ENCODE measurements around the gene CORO6.
A peak's percentile ranks its signal among the peaks of the same experiment; 100 is the strongest.

Gene CORO6

DNA sequence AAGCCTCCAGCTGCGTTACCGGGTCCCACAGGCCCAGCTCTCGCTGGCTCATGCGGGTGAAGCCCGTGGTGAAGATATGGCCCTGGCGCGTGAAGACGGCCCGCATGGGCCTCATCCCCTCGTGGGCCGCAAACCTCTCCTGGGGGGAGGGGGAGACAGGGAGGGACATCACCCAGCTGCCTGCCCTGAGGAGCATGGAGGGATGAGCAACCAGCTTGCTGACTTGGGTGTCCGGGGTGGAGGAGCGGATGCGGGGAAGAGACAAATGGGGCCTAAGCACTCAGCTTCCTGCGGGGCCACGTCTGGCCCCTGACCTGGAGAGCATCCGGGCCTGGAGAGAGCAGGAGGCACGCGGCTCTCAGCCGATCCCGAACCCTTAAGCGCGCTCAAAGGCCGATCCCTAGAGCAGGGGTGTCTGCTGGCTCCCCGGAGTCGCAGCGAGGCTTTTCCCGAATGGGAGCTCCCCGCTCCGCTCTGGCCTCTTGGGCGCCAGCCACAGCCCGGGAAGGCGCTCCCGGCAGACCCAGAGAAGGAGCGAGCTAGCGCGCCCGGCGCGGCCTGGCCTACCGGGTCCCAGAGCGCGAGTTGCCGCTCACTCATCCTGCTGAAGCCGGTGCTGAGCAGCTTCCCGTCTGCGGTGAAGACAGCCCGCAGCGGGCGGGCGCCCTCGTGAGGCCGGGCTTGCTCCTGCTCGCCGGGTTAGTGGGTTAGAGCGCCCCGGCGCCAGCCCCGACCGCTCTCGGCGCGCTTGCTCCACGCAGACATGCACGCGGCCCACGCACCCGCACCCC lies 5.0 kb downstream of the CORO6 start:
- H3K27me3 ChIP-seq (ENCODE audit: control insufficient read depth, insufficient read depth, low read length): peaks cover 64% of the 10 kb centered on the region
- H3K4me1 ChIP-seq (ENCODE audit: control insufficient read depth, insufficient read depth, low read length): peaks cover 24% of the 10 kb centered on the region
- peaks cover 1% of the 10 kb centered on the region for H3K36me3 ChIP-seq (ENCODE audit: control insufficient read depth, insufficient read depth, low read length)
- no peak overlapping the region for H3K9ac ChIP-seq (ENCODE audit: low read depth, low read length)
- no peaks in the 10 kb centered on the region for H3K9me3 ChIP-seq (ENCODE audit: control insufficient read depth, insufficient read depth, low read length)
- H3K4me3 ChIP-seq (ENCODE audit: low read depth, low read length): peak overlapping the region; percentile 58

DNA sequence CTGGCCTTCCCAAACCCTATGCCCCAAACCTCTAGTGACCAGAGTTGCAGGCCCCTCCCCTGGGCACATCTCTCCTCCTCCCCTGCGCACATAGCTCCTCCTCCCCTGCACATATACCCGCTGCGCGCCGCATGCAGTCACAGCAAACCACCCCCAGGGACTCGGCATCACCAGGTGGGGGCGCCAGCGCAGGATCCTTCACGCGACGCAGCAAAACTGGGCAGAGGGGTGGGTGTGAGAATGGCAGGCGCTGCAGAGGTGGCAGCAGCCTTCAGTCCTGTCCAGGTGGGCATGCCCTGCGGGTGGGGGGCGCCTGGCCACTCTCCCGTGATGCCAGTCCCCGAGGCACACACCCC lies 5.6 kb downstream of the CORO6 start:
- H3K36me3 ChIP-seq (ENCODE audit: control insufficient read depth, insufficient read depth, low read length): peaks cover 2% of the 10 kb centered on the region
- H3K27me3 ChIP-seq (ENCODE audit: control insufficient read depth, insufficient read depth, low read length): peaks cover 64% of the 10 kb centered on the region
- peak overlapping the region; percentile 58 for H3K4me3 ChIP-seq (ENCODE audit: low read depth, low read length)
- H3K9ac ChIP-seq (ENCODE audit: low read depth, low read length): no peak overlapping the region
- no peaks in the 10 kb centered on the region for H3K9me3 ChIP-seq (ENCODE audit: control insufficient read depth, insufficient read depth, low read length)
- H3K4me1 ChIP-seq (ENCODE audit: control insufficient read depth, insufficient read depth, low read length): peaks cover 24% of the 10 kb centered on the region

DNA sequence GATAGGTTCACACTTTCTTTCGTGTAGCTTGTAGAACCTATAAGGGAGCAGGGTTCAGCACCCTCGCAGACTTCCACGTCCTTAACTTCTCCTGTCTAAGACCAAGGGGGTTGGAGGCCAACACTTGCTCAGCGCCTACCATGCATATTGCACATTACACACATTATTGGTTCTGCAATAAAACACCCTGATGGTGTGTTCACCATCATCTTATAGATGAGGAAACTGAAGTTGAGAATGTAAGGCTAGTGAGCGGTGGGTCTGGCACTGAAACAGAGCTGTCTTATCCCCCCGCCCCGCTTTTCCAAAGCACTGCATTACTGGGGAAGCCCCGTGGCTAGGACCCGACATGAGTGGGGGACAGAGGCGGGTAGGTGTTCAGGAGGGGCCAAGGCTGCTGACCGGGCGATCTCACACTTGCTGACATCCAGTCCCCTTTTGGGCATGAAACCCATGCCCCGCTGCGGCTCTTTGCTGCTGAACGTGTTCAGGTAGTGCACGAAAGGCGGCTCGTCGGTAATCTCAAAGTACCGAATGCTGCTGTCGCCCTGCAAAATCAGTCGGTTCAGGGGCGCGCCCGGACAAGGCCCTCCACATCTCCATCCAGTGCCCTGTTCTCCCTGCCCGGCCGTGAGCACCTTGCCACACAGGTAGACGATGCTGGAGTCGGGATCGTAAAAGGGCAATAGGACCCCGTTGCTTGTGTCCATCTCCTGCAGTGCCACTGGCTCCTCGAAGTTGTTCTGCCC lies 6.2 kb downstream of the CORO6 start:
- no peaks in the 10 kb centered on the region for H3K9me3 ChIP-seq (ENCODE audit: control insufficient read depth, insufficient read depth, low read length)
- H3K27me3 ChIP-seq (ENCODE audit: control insufficient read depth, insufficient read depth, low read length): peaks cover 60% of the 10 kb centered on the region
- peak overlapping the region; percentile 58 for H3K4me3 ChIP-seq (ENCODE audit: low read depth, low read length)
- H3K4me1 ChIP-seq (ENCODE audit: control insufficient read depth, insufficient read depth, low read length): peaks cover 20% of the 10 kb centered on the region
- H3K9ac ChIP-seq (ENCODE audit: low read depth, low read length): no peak overlapping the region
- H3K36me3 ChIP-seq (ENCODE audit: control insufficient read depth, insufficient read depth, low read length): peaks cover 2% of the 10 kb centered on the region

DNA sequence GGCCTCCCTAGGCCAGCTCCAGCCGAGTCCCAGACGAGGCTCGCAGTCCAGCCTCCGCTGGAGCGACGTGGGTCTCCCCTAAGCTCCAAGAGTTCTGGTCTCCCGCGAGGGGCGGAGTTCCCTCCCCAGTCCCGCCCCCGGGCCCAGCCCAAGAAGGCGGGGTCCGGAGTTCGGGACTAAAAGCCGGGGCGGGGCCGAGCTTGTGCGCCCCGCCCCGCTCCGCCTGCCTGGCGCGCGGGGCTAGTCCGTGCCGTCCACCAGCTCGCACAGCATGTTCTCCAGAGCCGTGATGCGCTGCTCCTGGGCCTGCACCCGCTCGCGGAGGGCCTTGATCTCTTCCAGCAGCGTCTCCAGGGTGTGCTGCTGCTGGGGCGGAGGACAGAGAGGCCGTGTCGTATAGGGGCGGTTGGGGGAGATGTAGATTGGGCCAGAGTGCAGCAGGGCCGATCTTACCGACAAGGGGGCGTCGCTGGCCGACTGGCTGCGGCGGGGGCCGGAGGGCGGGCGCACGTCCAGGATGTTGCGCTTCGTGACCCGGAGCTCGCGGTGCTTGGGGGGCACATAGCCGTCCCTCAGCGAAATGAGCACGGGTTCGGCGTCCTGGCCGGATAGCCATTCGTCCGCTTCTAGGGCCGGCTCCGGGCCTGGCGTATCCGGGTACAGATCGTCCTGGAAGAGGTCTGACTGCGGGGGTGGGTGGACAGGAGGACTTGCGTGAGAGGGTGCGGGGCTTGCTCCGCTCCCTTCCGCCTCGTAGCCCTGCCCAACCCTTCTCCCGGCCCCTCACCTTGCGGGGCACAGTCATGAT lies 7.0 kb downstream of the CORO6 start:
- H3K4me3 ChIP-seq (ENCODE audit: low read depth, low read length): peak overlapping the region; percentile 58
- no peak overlapping the region for H3K9ac ChIP-seq (ENCODE audit: low read depth, low read length)
- H3K36me3 ChIP-seq (ENCODE audit: control insufficient read depth, insufficient read depth, low read length): peaks cover 2% of the 10 kb centered on the region
- peaks cover 53% of the 10 kb centered on the region for H3K27me3 ChIP-seq (ENCODE audit: control insufficient read depth, insufficient read depth, low read length)
- peaks cover 15% of the 10 kb centered on the region for H3K4me1 ChIP-seq (ENCODE audit: control insufficient read depth, insufficient read depth, low read length)
- no peaks in the 10 kb centered on the region for H3K9me3 ChIP-seq (ENCODE audit: control insufficient read depth, insufficient read depth, low read length)

DNA sequence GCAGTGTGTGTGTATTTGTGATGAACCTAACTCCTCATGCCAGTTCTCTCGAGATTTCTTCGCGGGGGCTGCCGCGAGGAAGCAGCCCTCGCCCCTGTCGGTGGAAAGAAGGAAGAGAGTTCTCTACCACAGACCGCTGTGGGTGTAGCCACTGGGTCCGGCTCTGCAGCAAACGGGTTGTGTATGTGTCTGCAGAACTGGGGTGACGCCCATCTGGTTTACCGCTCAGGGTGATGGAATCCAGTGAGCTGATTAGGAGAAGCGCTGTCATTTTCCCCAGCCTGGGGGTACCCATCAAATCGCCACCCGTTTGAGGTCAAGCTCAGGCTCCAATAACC lies 7.7 kb downstream of the CORO6 start:
- peak overlapping the region; percentile 58 for H3K4me3 ChIP-seq (ENCODE audit: low read depth, low read length)
- peaks cover 2% of the 10 kb centered on the region for H3K36me3 ChIP-seq (ENCODE audit: control insufficient read depth, insufficient read depth, low read length)
- peaks cover 12% of the 10 kb centered on the region for H3K4me1 ChIP-seq (ENCODE audit: control insufficient read depth, insufficient read depth, low read length)
- no peaks in the 10 kb centered on the region for H3K9me3 ChIP-seq (ENCODE audit: control insufficient read depth, insufficient read depth, low read length)
- peaks cover 51% of the 10 kb centered on the region for H3K27me3 ChIP-seq (ENCODE audit: control insufficient read depth, insufficient read depth, low read length)
- H3K9ac ChIP-seq (ENCODE audit: low read depth, low read length): no peak overlapping the region

DNA sequence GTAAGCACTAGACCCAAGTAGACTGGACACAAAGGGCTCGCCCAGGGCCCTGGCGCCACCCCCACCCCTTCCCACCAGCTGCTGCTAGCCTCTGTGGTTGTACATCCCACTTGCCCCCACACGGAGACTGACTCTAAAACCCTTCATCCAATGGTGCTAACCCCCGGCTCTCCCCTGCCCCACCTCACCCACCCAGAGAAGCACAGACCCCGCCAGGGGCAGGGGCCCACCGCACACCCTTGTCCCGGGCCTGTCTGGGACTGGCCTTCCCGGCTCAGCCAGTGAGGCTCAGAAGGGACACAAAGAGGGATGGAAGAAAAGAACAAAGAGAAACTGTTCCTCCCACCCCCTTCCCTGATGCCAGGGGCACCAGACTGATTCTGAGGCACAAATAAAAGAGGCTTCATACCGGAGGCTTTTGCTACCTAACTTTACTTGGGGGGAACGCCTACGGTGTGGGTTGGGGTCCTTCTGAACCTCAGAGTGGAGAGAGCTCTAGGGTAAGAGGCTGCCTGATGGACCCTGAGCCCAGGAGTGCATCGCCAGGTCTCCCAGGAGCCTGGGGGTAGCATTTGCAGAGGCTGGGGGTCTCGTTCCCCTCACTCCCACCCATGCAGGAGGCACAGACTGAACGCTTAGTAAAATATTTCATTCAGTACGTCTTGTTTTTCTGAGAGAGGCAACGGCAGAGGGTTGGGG lies 8.2 kb downstream of the CORO6 start:
- no peak overlapping the region for H3K4me3 ChIP-seq (ENCODE audit: low read depth, low read length)

DNA sequence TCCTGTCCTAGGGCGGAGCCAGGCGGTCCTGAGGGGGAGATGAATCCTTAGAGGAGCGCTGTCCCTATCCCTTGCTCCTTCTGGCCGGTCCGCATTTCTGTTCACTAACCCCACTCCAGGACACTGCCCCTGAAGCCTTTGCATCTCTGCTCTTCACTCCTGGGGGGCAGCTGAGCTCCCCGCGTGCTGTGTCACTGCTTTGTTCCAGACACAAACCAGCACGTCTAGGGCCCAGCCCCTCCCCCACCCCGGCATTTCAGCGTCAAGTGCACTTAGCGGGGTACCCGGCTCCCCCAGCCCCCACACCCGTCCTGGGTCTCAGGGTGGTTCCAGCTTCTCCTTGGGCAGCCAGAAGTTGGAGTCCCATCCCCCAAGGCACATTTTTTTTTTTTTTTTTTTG lies 8.9 kb downstream of the CORO6 start:
- H3K36me3 ChIP-seq (ENCODE audit: control insufficient read depth, insufficient read depth, low read length): peaks cover 2% of the 10 kb centered on the region
- H3K27me3 ChIP-seq (ENCODE audit: control insufficient read depth, insufficient read depth, low read length): peaks cover 51% of the 10 kb centered on the region
- H3K9me3 ChIP-seq (ENCODE audit: control insufficient read depth, insufficient read depth, low read length): no peaks in the 10 kb centered on the region
- peaks cover 4% of the 10 kb centered on the region for H3K4me1 ChIP-seq (ENCODE audit: control insufficient read depth, insufficient read depth, low read length)
- H3K4me3 ChIP-seq (ENCODE audit: low read depth, low read length): peak overlapping the region; percentile 65
- no peak overlapping the region for H3K9ac ChIP-seq (ENCODE audit: low read depth, low read length)

More for the DNA sequence above, 8.2 kb downstream of the CORO6 start:
- Histone ChIP-seq H3K9ac (ENCODE audit: low read depth, low read length) (no peak overlapping the region), H3K9me3 (ENCODE audit: control insufficient read depth, insufficient read depth, low read length) (no peaks in the 10 kb centered on the region), H3K4me1 (ENCODE audit: control insufficient read depth, insufficient read depth, low read length) (peaks cover 6% of the 10 kb centered on the region), H3K27me3 (ENCODE audit: control insufficient read depth, insufficient read depth, low read length) (peaks cover 51% of the 10 kb centered on the region), H3K36me3 (ENCODE audit: control insufficient read depth, insufficient read depth, low read length) (peaks cover 2% of the 10 kb centered on the region)

DNA sequence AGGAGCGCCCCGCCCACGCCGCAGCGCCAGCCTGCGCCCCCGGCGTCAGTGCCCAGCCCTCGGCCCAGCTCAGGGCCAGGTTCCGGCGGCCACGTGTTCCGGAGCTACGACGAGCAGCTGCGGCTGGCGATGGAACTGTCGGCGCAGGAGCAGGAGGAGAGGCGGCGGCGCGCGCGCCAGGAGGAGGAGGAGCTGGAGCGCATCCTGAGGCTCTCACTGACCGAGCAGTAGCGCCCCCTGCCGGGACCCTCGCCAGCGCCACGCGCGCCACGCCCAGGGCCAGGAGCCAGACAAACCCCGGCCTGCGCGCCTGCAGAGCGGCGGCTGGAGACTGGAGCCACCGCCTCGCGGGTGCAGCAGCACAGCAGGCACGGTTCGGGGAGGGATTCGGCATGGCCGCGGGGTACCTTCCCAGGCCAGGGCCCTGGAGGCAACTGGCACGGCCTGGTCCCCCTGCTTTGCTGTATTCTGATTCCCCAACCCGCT lies 9.3 kb downstream of the CORO6 start:
- H3K4me3 ChIP-seq (ENCODE audit: low read depth, low read length): peak overlapping the region; percentile 65
- H3K9ac ChIP-seq (ENCODE audit: low read depth, low read length): no peak overlapping the region
- H3K9me3 ChIP-seq (ENCODE audit: control insufficient read depth, insufficient read depth, low read length): no peaks in the 10 kb centered on the region
- peaks cover 49% of the 10 kb centered on the region for H3K27me3 ChIP-seq (ENCODE audit: control insufficient read depth, insufficient read depth, low read length)
- H3K4me1 ChIP-seq (ENCODE audit: control insufficient read depth, insufficient read depth, low read length): peaks cover 4% of the 10 kb centered on the region
- H3K36me3 ChIP-seq (ENCODE audit: control insufficient read depth, insufficient read depth, low read length): peaks cover 2% of the 10 kb centered on the region

DNA sequence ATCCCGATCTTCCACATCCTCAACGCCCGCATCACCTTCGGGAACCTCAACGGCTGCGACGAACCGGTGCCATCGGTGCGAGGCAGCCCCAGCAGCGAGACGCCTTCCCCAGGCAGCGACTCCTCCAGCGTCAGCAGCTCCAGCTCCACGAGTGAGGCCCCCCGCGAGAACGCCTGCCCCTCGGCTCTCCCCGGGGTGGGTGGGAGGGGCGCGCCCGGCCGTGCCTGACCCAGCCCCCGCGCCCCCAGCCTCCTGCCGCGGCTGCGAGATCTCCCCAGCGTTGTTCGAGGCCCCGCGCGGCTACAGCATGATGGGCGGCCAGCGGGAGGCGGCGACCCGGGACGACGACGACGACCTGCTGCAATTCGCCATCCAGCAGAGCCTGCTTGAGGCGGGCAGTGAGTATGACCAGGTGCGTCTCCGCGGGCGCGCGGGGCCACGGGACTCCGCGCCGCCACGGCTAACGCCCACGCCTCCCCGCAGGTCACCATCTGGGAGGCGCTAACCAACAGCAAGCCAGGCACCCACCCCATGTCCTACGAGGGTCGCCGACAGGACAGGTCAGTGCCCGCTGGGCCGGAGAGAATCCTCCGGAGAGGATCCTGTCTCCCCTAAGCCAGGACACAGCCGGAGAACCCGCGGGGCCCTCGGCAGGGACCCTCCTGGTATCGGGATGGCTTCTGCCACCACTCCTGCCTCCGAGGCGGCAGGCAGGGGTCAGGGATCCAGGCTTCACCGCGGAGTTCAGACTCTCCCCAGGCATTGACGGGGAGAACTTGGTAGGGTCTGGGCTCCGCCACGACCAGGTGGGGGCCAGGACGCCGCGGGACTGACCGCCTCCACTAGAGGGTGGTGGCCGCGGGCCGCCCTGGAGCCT lies 10.1 kb downstream of the CORO6 start:
- Histone ChIP-seq H3K36me3 (ENCODE audit: control insufficient read depth, insufficient read depth, low read length) (peaks cover 2% of the 10 kb centered on the region), H3K4me3 (ENCODE audit: low read depth, low read length) (no peak overlapping the region), H3K9me3 (ENCODE audit: control insufficient read depth, insufficient read depth, low read length) (no peaks in the 10 kb centered on the region), H3K9ac (ENCODE audit: low read depth, low read length) (no peak overlapping the region), H3K27me3 (ENCODE audit: control insufficient read depth, insufficient read depth, low read length) (peaks cover 45% of the 10 kb centered on the region), H3K4me1 (ENCODE audit: control insufficient read depth, insufficient read depth, low read length) (peaks cover 4% of the 10 kb centered on the region)

DNA sequence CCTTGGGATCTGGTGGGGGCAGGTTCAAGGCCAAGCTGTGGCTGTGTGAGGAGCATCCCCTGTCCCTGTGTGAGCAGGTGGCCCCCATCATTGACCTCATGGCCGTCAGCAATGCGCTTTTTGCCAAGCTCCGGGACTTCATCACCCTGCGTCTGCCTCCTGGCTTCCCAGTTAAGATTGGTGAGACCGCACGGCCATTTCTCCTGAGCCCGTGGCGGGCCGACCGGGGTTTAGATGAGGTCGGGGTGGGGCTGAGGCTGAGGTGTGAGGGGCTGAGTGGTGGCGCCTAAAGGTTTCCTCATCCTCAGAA lies 10.7 kb downstream of the CORO6 start:
- Histone ChIP-seq H3K4me3 (ENCODE audit: low read depth, low read length) (no peak overlapping the region), H3K27me3 (ENCODE audit: control insufficient read depth, insufficient read depth, low read length) (peaks cover 40% of the 10 kb centered on the region), H3K36me3 (ENCODE audit: control insufficient read depth, insufficient read depth, low read length) (peaks cover 2% of the 10 kb centered on the region), H3K9me3 (ENCODE audit: control insufficient read depth, insufficient read depth, low read length) (no peaks in the 10 kb centered on the region), H3K4me1 (ENCODE audit: control insufficient read depth, insufficient read depth, low read length) (peaks cover 4% of the 10 kb centered on the region), H3K9ac (ENCODE audit: low read depth, low read length) (no peak overlapping the region)

Measured in iPS-15b (cell line).